GM12891 (cell line): ENCODE results near the gene CCDC124.

Experiments
- PAX5 ChIP-seq: IDR thresholded peaks from 2 replicates; pipeline ENCODE4 v1.6.1; 2011; ENCODE audit warnings: low read length, moderate library complexity, mild to moderate bottlenecking; ENCODE audit not compliant: insufficient read depth, severe bottlenecking
- POLR2A ChIP-seq: IDR thresholded peaks from 2 replicates; pipeline ENCODE4 v1.6.1; 2011; ENCODE audit warnings: low read depth, low read length, control low read depth
- POLR2AphosphoS5 ChIP-seq: IDR thresholded peaks from 2 replicates; pipeline ENCODE4 v1.6.1; 2011; ENCODE audit warnings: low read depth, low read length, control low read depth
- POU2F2 ChIP-seq: IDR thresholded peaks from 2 replicates; pipeline ENCODE4 v1.6.1; 2011; ENCODE audit warnings: low read depth, mild to moderate bottlenecking, control low read depth, low read length, moderate library complexity
- SPI1 ChIP-seq: IDR thresholded peaks from 2 replicates; pipeline ENCODE4 v1.6.1; 2011; ENCODE audit warnings: low read depth, low read length, control low read depth
- TAF1 ChIP-seq: IDR thresholded peaks from 2 replicates; pipeline ENCODE4 v1.6.1; 2011; ENCODE audit warnings: low read depth, low read length, control low read depth

DNA sequence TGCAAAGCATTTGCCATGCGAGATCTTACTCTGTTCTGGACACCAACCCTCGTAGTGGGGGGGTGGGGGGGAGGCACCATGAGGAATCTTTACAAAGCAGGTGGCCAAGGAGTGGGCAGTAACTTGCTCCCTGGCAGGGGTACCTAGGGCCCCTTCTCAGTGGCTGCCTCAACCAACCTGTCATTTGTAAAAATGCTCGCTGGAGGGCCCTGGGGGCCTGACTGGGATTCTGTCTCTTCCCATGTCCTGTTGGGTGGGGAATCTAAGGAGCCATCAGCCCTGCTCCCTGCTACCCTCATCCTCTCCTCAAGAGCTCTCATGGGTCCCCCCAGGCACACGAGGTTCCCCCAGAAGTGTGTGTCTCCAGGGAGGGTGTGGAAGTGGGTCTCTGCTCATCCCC, 35.5 kb downstream of the CCDC124 start:
- TF ChIP-seq POLR2A (no peak), POLR2AphosphoS5 (no peak), SPI1 (no peak), TAF1 (no peak), POU2F2 (no peak), PAX5 (no peak)
